IPS DF 6.9 (cell line): ENCODE measurements around the gene RCSD1.
"Not testable (repeated sequence)": the region's sequence is repeated elsewhere in the genome, so short reads cannot be mapped to it uniquely, and the experiment has no call there.

Source experiments
- DNase-seq: peaks from one replicate; pipeline ENCODE4 v3.0.0-alpha.2; 2013; ENCODE audit warnings: low read depth, low spot score
- H3K27ac ChIP-seq: one replicate; pipeline ENCODE4 v1.5.1; 2013; ENCODE audit warnings: low read length, control low read depth
- H3K27me3 ChIP-seq: 2 replicates; pipeline ENCODE4 v1.6.1; 2013; ENCODE audit warnings: mild to moderate bottlenecking, low read length; ENCODE audit not compliant: control insufficient read depth, insufficient read depth
- H3K36me3 ChIP-seq: 2 replicates; pipeline ENCODE4 v1.6.1; 2013; ENCODE audit warnings: low read length; ENCODE audit not compliant: control insufficient read depth, insufficient read depth
- H3K4me1 ChIP-seq: 2 replicates; pipeline ENCODE4 v1.6.1; 2013; ENCODE audit warnings: low read length; ENCODE audit not compliant: control insufficient read depth, insufficient read depth
- H3K4me3 ChIP-seq: 2 replicates; pipeline ENCODE4 v1.5.1; 2013; ENCODE audit warnings: mild to moderate bottlenecking, low read length
- H3K9me3 ChIP-seq: 2 replicates; pipeline ENCODE4 v1.6.1; 2013; ENCODE audit warnings: low read length, inconsistent platforms; ENCODE audit not compliant: control insufficient read depth, insufficient read depth
- whole genome bisulfite sequencing: extraction: QIAGEN DNeasy Blood & Tissue Kit; methylation state at CpG from one replicate; pipeline ENCODE4 v1.1.7; 2013; ENCODE audit warnings: mixed read lengths, missing lambda C conversion rate; ENCODE audit not compliant: insufficient read length, insufficient coverage; 5-methylcytosine and 5-hydroxymethylcytosine counted together

The RCSD1 gene

GRCh38 chr1:167738158-167738557 lies 108.1 kb downstream of the RCSD1 start:
- Histone ChIP-seq H3K9me3 (no peaks in the 10 kb centered on the region), H3K36me3 (no peaks in the 10 kb centered on the region; the same call in 1 of the 2 replicates), H3K27ac (no peak overlapping the region), H3K4me3 (no peak overlapping the region), H3K27me3 (no peaks in the 10 kb centered on the region), H3K4me1 (no peaks in the 10 kb centered on the region; the same call in none of the 2 replicates)
- no CpG with 5 or more reads among the region's 8 CpGs for whole genome bisulfite sequencing
- no peak for DNase-seq

GRCh38 chr1:167739752-167740151 lies 109.7 kb downstream of the RCSD1 start:
- Histone ChIP-seq H3K4me3 (no peak overlapping the region), H3K27me3 (no peaks in the 10 kb centered on the region), H3K4me1 (no peaks in the 10 kb centered on the region; the same call in none of the 2 replicates), H3K9me3 (no peaks in the 10 kb centered on the region), H3K36me3 (no peaks in the 10 kb centered on the region), H3K27ac (no peak overlapping the region)
- DNase-seq = no peak
- WGBS = no CpG with 5 or more reads among the region's 3 CpGs

- no CpG with 5 or more reads among the region's 7 CpGs for WGBS
- H3K9me3 ChIP-seq, H3K4me1 ChIP-seq, H3K27me3 ChIP-seq, H3K27ac ChIP-seq, H3K36me3 ChIP-seq, H3K4me3 ChIP-seq, DNase-seq: not testable (repeated sequence)
Observed at GRCh38 chr1:167741103-167741502, 111.1 kb downstream of the RCSD1 start.

GRCh38 chr1:167742392-167743057 lies 112.5 kb downstream of the RCSD1 start:
- WGBS = no CpG with 5 or more reads among the region's 1 CpG
- H3K27me3 ChIP-seq, H3K4me1 ChIP-seq, H3K4me3 ChIP-seq, DNase-seq, H3K36me3 ChIP-seq, H3K9me3 ChIP-seq, H3K27ac ChIP-seq: not testable (repeated sequence)

GRCh38 chr1:167744901-167745300 lies 114.9 kb downstream of the RCSD1 start:
- Histone ChIP-seq H3K4me1 (no peaks in the 10 kb centered on the region; the same call in 1 of the 2 replicates), H3K9me3 (no peaks in the 10 kb centered on the region), H3K4me3 (no peak overlapping the region), H3K36me3 (no peaks in the 10 kb centered on the region), H3K27me3 (no peaks in the 10 kb centered on the region), H3K27ac (no peak overlapping the region)
- no CpG with 5 or more reads among the region's 3 CpGs for WGBS
- DNase-seq = no peak

GRCh38 chr1:167746013-167746672 lies 116.1 kb downstream of the RCSD1 start:
- no peak overlapping the region for H3K27ac ChIP-seq
- no CpG with 5 or more reads among the region's 5 CpGs for WGBS
- H3K4me3 ChIP-seq = no peak overlapping the region
- no peaks in the 10 kb centered on the region for H3K27me3 ChIP-seq
- no peaks in the 10 kb centered on the region for H3K4me1 ChIP-seq
- no peaks in the 10 kb centered on the region for H3K9me3 ChIP-seq
- H3K36me3 ChIP-seq = no peaks in the 10 kb centered on the region
- no peak for DNase-seq

GRCh38 chr1:167746988-167747655 lies 117.1 kb downstream of the RCSD1 start:
- WGBS = no CpG with 5 or more reads among the region's 7 CpGs
- DNase-seq = no peak
- H3K9me3 ChIP-seq = no peaks in the 10 kb centered on the region
- H3K27ac ChIP-seq = no peak overlapping the region
- H3K4me1 ChIP-seq = no peaks in the 10 kb centered on the region
- H3K36me3 ChIP-seq = no peaks in the 10 kb centered on the region
- H3K27me3 ChIP-seq = no peaks in the 10 kb centered on the region
- H3K4me3 ChIP-seq = no peak overlapping the region

GRCh38 chr1:167747988-167748387 lies 118.0 kb downstream of the RCSD1 start:
- H3K4me1 ChIP-seq = no peaks in the 10 kb centered on the region
- H3K27me3 ChIP-seq = no peaks in the 10 kb centered on the region
- H3K9me3 ChIP-seq = no peaks in the 10 kb centered on the region
- no peak for DNase-seq
- no peaks in the 10 kb centered on the region for H3K36me3 ChIP-seq
- H3K4me3 ChIP-seq = no peak overlapping the region
- no CpG with 5 or more reads among the region's 1 CpG for WGBS
- no peak overlapping the region for H3K27ac ChIP-seq

GRCh38 chr1:167748906-167749305 lies 118.9 kb downstream of the RCSD1 start:
- H3K27ac ChIP-seq = no peak overlapping the region
- no peaks in the 10 kb centered on the region for H3K4me1 ChIP-seq
- H3K9me3 ChIP-seq = no peaks in the 10 kb centered on the region
- H3K4me3 ChIP-seq = no peak overlapping the region
- no peak for DNase-seq
- H3K36me3 ChIP-seq = no peaks in the 10 kb centered on the region
- H3K27me3 ChIP-seq = no peaks in the 10 kb centered on the region

GRCh38 chr1:167749741-167750140 lies 119.7 kb downstream of the RCSD1 start:
- Histone ChIP-seq H3K27me3 (no peaks in the 10 kb centered on the region), H3K4me1 (no peaks in the 10 kb centered on the region), H3K4me3 (no peak overlapping the region), H3K9me3 (no peaks in the 10 kb centered on the region), H3K36me3 (no peaks in the 10 kb centered on the region), H3K27ac (no peak overlapping the region)
- DNase-seq = no peak
- no CpG with 5 or more reads among the region's 2 CpGs for WGBS
